Central memory CD4-positive, alpha-beta T cell (primary cell): ENCODE measurements around the gene TMEM140.
"Not testable (repeated sequence)": the region's sequence is repeated elsewhere in the genome, so short reads cannot be mapped to it uniquely, and the experiment has no call there.

Experiments
- DNase-seq: peaks from one replicate; pipeline ENCODE4 v3.0.0; 2022
- total RNA-seq, 3 experiments: gene quantifications; one replicate each; lab custom pipeline; 2026; lab: John Stamatoyannopoulos, UW

Gene TMEM140
- 5.6 to 29.3 (median 23.1) reads per million in 3 experiments for total RNA-seq

DNA sequence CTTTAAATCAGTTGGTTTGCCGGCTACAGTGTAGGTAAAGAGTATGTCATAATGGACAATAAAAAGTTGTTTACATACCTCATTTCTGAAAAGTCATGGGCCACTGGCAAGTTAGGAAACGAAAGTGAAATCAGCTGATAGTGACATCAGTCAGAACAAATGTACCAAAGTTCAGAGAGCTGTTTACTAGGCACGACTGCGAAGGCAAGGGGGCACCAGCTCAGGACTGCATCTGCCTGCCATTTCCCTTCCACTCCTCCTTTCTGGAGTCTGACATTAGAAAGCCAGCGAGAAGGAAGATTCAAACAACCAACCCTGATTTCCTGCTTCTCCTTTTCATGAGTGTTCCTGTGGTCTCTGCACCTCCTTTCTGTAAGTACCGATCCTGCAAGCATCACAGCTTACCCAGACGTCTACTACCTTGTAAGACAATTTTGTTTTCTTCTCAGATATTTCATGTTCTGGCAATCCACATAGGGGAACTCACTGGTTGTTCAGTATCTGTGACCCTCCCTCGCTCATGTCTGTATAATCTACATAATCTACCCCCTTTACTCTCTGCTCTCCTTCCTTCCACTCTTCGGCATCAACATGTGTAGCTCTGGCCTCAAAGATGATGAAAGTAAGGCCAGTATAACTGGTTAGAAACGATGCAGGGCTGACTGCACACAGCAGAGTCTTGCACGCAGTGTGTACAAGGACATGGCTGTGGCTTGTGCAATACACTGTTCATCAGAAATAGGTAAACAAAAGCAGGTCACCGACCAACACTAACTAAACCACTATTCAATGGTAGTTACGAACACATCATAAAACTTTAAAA lies at the start of gene TMEM140:
Gene TMEM140 (plus strand): TSS at position 174 of the 823 bp plus-strand sequence. CDS start 16,370 bp downstream, outside the sequence.
- peak; percentile 78 for DNase-seq

GRCh38 chr7:135098391-135098790 lies 49.5 kb upstream of the TMEM140 start:
- DNase-seq = no peak

GRCh38 chr7:135100856-135101255 lies 47.0 kb upstream of the TMEM140 start:
- DNase-seq = no peak

GRCh38 chr7:135102372-135102771 lies 45.5 kb upstream of the TMEM140 start:
- no peak for DNase-seq

DNA sequence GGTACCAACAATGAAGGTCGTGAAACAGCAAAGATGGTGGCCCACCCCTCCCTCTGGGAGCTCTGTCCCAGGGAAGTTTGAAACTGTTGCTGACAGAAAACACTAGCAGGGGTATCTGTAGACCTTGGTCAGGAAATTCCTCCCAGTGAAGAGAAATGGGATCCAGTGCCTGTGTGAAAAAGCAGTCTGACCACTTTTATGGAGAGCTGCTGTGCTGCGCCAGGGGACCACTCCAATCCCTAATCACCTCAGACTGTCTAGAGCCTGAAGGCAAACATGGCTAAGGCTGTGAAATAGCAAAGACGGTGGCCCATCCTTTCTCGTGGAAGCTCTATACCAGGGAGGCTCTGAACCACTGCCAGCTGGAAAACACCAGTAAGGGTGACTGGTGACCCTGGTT lies 38.3 kb upstream of the TMEM140 start:
- DNase-seq = no peak

- no peak for DNase-seq
Observed at GRCh38 chr7:135109976-135110375, 37.9 kb upstream of the TMEM140 start.

DNA sequence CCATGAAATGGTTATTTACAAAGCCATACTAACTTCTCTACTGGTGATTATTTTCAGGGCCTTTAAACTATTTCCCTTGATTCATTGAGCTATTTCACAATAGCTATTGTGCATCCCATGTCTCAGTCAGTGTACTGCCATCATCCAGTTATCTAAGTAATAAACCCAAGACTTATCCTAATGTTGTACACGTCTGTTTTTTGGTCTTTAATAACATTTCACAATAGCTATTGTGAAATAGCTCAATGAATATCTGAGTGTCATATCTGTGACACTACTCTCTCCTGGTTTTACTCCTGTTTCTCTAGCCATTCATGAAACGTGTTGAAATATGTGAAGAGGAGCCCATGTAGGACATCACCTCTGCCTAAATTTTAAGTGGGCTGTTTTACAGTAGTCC lies 36.5 kb upstream of the TMEM140 start:
- no peak for DNase-seq

- DNase-seq = no peak
Observed at GRCh38 chr7:135114622-135115021, 33.2 kb upstream of the TMEM140 start.

DNA sequence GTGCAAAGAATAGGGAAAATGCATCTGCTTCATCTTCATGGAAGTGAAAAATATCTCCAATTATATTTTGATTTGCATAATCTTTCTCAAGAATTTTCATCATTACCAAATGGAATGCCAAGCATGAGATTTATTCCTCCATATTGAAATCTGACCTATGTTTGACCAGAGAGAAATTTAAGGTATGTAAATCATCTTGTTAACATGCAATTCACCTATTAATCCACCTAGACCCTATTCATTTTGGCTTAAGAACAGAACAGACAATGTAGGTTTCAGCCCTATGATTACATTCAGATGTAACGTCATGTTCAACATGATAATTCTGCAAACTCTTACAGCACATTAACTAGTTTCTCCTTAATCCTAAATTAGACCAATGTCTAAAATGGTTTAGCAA lies 30.8 kb upstream of the TMEM140 start:
- DNase-seq = no peak

DNA sequence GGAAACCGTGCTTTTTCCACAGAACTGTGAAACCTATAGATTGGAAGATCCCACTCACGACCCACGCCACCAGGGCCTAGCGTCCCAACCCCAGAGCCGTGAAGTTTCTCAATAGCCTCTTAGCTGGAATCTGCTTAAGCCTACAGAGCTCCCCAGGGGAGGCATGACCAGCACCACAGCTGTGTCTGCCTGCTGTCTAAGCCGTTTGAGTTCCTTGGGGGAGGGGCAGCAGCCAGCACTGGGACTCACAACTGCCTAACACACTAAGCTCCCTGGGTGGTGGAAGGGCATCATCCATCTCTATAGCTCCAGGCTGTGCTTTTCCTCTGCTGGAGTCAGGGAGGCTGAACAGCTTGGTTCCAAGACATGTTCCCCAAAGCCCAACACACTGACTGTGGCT lies 26.0 kb upstream of the TMEM140 start:
- no peak for DNase-seq

GRCh38 chr7:135124631-135125030 lies 23.2 kb upstream of the TMEM140 start:
- not testable (repeated sequence) for DNase-seq

DNA sequence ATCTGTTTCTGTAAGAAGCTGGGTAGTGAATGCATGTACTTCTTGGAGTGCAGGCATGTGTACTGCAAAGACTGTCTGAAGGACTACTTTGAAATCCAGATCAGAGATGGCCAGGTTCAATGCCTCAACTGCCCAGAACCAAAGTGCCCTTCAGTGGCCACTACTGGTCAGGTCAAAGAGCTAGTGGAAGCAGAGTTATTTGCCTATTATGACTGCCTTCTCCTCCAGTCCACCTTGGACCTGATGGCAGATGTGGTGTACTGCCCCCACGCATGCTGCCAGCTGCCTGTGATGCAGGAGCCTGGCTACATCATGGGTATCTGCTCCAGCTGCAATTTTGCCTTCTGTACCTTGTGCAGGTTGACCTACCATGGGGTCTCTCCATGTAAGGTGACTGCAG lies 18.9 kb upstream of the TMEM140 start:
- no peak for DNase-seq

DNA sequence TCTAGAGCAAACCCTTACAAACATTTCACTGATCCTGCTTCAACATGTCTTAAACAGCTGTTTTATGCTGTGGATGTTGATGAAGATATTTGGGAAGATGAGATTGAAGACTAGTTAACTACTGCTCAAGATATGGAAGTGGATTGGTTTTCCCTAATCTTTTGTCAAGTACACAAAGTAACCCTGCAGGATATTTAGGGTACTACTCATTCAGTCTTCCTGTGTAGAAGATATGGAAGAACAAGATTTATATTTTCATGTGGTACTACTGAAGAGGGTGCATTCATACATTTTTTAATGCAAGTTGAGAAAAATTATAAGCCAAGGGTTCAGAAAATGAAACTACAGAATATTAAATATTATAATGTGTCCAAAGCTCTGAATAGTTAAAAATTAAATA lies 18.3 kb upstream of the TMEM140 start:
- no peak for DNase-seq

- no peak for DNase-seq
Observed at GRCh38 chr7:135143885-135144668, 3.8 kb upstream of the TMEM140 start.

- peak; percentile 22 for DNase-seq
Observed at GRCh38 chr7:135147341-135147898, 452 bp upstream of the TMEM140 start.

DNA sequence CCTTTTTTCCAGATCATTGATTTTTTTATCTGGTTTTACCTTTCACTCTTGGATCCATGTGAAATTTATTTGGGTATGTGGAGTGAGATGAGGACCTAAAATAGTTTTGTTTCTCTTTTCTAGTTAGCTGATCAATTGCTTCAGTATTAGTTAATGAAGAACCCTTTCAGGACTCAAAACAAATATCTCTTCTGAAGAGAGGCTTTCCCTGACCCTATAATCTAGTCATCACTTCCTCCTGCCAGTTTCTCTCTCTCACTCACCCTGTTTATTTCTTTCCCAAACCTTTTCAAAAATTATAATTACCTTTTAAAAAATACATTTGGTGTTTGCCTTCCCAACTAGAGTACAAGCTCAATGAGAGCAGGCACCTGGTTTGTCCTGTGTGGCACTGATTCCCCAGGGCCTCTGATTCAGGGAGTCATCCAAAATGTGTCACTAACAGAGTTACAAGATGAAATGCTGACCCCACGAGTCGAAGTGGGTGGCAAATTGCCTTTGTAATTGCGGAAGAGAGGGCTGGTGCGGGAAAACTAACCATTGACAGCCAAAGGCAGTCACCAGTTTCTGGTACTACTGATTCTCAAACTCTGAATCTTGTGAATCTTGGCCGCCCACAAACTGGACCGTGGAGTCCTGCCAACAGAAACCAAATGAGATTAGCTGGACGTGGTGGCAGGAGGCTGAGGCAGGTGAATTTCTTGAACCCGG lies 2.4 kb downstream of the TMEM140 start:
- DNase-seq = no peak

- DNase-seq = no peak
Observed at GRCh38 chr7:135151132-135151531, 3.3 kb downstream of the TMEM140 start.

- no peak for DNase-seq
Observed at GRCh38 chr7:135151533-135151932, 3.7 kb downstream of the TMEM140 start.

DNA sequence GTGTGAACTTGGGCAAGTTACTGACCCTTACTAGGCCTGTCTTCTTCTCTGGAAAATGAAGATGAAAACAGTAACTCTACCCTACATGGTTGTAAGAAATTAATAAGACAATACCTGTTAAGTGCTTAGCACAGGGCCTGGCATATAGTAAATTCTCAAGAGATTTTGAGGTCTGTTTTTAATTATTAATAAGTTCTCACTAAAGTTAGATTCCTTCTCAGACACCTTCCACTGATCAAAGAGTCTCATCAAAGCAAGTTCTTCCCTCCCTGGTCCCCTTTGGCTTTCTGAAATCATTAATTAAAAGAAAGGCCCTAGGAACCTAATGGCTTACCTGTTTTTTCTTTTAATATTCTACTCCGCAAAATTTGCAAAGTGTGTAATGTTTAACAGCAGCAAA lies 4.6 kb downstream of the TMEM140 start:
- no peak for DNase-seq

DNA sequence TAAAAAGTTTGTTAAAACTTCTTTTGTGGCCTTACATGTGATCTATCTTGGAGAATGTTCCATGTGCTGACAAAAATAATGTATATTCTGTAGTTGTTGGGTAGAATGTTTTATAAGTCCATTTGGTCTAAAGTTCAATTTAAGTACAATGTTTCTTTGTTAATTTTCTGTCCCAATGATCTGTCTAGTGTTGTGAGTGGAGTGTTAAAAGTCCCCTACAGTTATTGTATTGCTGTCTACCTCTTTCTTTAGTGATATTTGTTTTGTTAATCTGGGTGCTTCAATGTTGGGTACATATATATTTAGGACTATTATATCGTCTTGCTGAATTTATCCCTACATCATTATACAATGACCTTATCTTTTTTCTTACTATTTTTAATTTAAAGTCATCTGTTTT lies 6.9 kb downstream of the TMEM140 start:
- no peak for DNase-seq

DNA sequence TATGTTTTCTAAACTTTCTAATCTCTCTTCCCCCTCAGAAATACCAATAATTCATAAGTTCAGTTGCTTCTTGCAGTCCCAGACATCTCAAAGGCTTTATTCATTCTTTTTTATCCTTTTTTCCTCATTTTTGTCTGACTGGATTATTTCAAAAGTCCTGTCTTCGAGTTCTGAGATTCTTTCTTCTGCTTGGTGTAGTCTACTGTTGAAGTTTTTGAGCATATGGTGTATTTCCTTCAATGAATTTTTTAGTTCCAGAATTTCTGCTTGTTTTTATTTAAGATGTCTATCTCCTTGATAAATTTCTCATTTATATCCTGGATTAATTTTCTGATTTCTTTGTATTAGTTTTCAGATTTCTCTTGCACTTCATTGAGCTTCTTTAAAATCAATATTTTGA lies 8.4 kb downstream of the TMEM140 start:
- DNase-seq = no peak

DNA sequence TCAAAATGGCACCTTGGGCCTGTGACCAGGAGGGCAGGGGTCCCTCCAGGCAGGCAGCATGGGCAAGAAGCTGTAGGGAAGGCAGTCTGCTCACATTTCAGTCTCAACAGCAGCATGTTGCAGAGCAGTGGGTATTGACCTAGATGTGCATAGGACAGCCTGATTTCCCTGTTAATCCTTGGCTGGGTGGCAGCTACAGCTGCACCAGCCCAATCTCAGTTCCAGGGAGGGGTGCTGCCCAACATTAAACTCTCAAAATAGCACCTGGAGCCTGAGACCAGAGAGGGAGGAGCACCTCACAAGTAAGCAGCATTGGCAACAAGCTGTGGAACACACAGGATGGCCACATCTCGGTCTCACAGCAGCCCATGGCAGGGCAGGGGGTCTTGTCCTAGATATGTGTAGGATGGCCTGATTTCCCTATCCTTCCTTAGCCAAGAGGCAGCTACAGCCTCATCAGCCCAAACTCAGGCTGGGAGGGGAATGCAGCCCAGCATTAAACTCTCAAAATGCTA lies 10.3 kb downstream of the TMEM140 start:
- DNase-seq = no peak

DNA sequence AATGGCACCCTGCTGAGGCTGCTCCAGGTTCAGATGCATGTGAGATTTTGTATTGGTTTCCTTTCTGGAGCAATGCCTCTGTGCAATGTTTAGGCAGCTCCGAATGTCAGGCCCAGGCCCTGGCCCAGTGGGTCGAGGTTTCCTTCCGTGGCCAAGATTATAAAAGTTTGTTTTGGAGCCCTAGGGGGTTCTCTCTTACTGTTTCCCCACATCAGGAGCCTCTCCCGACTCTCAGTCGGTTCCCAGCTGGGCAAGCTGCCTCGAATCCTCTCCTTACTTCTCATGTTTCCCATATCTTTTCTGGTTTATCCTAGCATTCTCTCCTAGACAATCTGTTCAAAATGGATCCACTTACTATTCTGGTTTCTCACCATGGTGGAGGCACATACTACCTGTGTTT lies 11.0 kb downstream of the TMEM140 start:
- no peak for DNase-seq
